Esophagus (tissue), 2 donors: ENCODE results near the gene ART1. TPM values are rescaled to one million over a fixed set of nuclear protein-coding genes. Genes with fewer than 3 reads are reported as not detected.
"Not testable (repeated sequence)": the region's sequence is repeated elsewhere in the genome, so short reads cannot be mapped to it uniquely, and the experiment has no call there.

Source experiments
- H3K27ac ChIP-seq, 2 donors: one replicate each; pipeline ENCODE4 v1.5.1; 2013; ENCODE audit warnings: low read depth in 2 of 2, mild to moderate bottlenecking in 2 of 2, inconsistent platforms in 1 of 2, low read length in 1 of 2, moderate library complexity in 1 of 2
- H3K27me3 ChIP-seq, 2 donors: one replicate each; pipeline ENCODE4 v1.6.1; 2013; ENCODE audit warnings: low read length in 2 of 2, control low read depth in 1 of 2, mild to moderate bottlenecking in 1 of 2; ENCODE audit not compliant: insufficient read depth in 2 of 2, control insufficient read depth in 1 of 2
- H3K36me3 ChIP-seq, 2 donors: one replicate each; pipeline ENCODE4 v1.6.1; 2013; ENCODE audit warnings: low read length in 1 of 2; ENCODE audit not compliant: control insufficient read depth in 2 of 2, insufficient read depth in 2 of 2
- H3K4me1 ChIP-seq, 2 donors: one replicate each; pipeline ENCODE4 v1.6.1; 2013; ENCODE audit warnings: low read length in 1 of 2; ENCODE audit not compliant: control insufficient read depth in 2 of 2, insufficient read depth in 2 of 2
- H3K4me3 ChIP-seq, 2 donors: one replicate each; pipeline ENCODE4 v1.5.1; 2013; ENCODE audit warnings: low read length in 2 of 2, mild to moderate bottlenecking in 2 of 2, low read depth in 1 of 2, moderate library complexity in 1 of 2
- H3K9me3 ChIP-seq, 2 donors: one replicate each; pipeline ENCODE4 v1.6.1; 2013; ENCODE audit warnings: mild to moderate bottlenecking in 2 of 2, low read depth in 1 of 2, low read length in 1 of 2, moderate library complexity in 1 of 2; ENCODE audit not compliant: control insufficient read depth in 2 of 2, insufficient read depth in 1 of 2
- WGBS, 2 donors: extraction: QIAGEN DNeasy Blood & Tissue Kit; methylation state at CpG; one replicate each; pipeline ENCODE4 v1.1.7; 2013; 5-methylcytosine and 5-hydroxymethylcytosine counted together
- polyA plus RNA-seq, 2 donors: library from polyadenylated mRNA; stranded (reverse); fragments of 200-250 nt; gene quantifications; one replicate each; pipeline ENCODE4 v1.2.3, GENCODE V29; 2013
- donor health status: healthy with polysubstance abuse.
- donor health status: Bipolar disorder and iron deficiency.

The ART1 gene
- polyA plus RNA-seq, 2 donors: not detected

GRCh38 chr11:3642071-3642951, 2.6 kb upstream of the ART1 start:
- Histone ChIP-seq H3K36me3 (no peaks in the 10 kb centered on the region), H3K4me3 (peak overlapping the region; percentile 35 to 36), H3K9me3 (no peaks in the 10 kb centered on the region), H3K27ac (no peak overlapping the region), H3K27me3 (no peaks in the 10 kb centered on the region), H3K4me1 (peaks cover 2 to 9% of the 10 kb centered on the region in 2 donors)
- WGBS, 2 donors: 2% methylated on average over 55 of the region's 55 CpGs

DNA sequence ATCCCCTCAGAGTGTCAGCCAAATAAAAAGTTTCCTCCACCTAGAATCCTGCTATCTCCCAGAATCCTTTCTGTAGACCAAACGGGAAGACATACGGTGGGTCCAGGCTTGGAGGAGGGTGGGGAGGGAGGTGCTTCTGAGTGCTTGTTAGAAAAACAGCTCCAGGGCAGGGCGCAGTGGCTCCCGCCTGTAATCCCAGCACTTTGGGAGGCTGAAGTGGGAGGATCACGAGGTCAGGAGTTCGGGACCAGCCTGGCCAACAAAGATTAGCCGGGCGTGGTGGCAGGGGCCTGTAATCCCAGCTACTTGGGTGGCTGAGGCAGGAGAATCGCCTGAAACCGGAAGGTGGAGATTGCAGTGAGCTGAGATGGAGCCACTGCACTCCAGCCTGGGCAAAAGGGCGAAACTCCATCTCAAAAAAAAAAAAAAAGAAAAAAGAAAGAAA, 1.8 kb upstream of the ART1 start:
- H3K27ac ChIP-seq, H3K4me3 ChIP-seq, H3K36me3 ChIP-seq, H3K9me3 ChIP-seq, H3K27me3 ChIP-seq, H3K4me1 ChIP-seq: not testable (repeated sequence)
- WGBS, 2 donors: 32 to 37% methylated on average over 11 of the region's 11 CpGs

DNA sequence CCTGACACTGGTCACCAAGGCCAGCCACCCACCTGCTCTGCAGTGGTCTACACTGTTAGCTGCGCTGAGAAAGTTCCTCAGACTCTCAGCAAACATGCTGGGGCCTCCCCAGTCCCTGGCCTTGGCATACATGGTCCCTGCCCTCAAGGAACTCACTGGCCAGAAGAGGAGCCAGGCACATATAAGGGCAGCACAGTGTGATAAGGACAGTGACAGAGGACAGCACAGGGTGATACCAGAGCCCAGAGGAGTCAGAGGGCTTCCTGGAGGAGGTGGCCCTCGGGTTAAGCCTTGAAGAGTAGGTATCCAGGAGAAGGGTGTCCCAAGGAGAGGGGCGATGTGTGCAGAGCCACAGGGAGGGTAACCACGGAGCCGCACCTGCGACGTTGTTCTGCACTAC, 624 bp downstream of the ART1 start:
- H3K9me3 ChIP-seq: no peaks in the 10 kb centered on the region
- H3K4me3 ChIP-seq: no peak overlapping the region
- no peaks in the 10 kb centered on the region for H3K27me3 ChIP-seq
- 74 to 83% methylated on average over 7 of the region's 7 CpGs for WGBS, 2 donors
- H3K4me1 ChIP-seq: peaks cover 2 to 9% of the 10 kb centered on the region in 2 donors
- no peak overlapping the region for H3K27ac ChIP-seq
- no peaks in the 10 kb centered on the region for H3K36me3 ChIP-seq

DNA sequence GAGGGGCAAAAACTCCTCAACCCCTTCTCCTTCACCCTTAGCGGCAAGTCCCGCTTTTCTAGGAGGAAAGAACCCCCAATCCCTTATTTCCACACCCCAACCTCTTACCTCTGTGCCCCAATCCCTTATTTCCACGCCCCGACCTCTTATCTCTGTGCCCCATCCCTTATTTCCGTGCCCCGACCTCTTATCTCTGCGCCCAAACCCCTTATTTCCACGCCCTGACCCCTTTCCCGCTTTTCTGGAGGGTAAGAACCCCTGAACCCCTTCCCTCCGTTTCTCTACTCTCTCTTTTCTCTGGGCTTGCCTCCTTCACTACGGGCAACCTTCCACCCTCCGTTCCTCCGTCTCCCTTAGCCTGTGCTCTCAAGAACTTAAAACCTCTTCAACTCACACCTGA, 3.9 kb downstream of the ART1 start:
- H3K9me3 ChIP-seq, H3K27me3 ChIP-seq, H3K4me3 ChIP-seq, H3K36me3 ChIP-seq, H3K27ac ChIP-seq, H3K4me1 ChIP-seq: not testable (repeated sequence)
- 78 to 79% methylated on average over 13 of the region's 13 CpGs for WGBS, 2 donors

DNA sequence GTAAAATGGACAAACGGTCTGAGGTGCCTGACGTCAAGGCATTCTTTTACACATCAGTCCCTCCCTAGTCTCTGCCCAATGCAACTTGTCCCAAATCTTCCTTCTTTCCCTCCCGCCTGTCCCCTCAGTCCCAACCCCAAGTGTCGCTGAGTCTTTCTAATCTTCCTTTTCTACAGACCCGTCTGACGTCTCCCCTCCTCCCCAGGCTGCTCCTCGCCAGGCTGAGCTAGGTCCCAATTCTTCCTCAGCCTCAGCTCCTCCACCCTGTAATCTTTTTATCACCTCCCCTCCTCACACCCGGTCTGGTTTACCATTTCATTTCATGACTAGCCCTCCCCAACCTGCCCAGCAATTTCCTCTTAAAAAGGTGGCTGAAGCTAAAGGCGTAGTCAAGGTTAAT, 4.4 kb downstream of the ART1 start:
- H3K27me3 ChIP-seq, H3K9me3 ChIP-seq, H3K27ac ChIP-seq, H3K36me3 ChIP-seq, H3K4me1 ChIP-seq, H3K4me3 ChIP-seq: not testable (repeated sequence)
- 27 to 35% methylated on average over 9 of the region's 9 CpGs for WGBS, 2 donors

DNA sequence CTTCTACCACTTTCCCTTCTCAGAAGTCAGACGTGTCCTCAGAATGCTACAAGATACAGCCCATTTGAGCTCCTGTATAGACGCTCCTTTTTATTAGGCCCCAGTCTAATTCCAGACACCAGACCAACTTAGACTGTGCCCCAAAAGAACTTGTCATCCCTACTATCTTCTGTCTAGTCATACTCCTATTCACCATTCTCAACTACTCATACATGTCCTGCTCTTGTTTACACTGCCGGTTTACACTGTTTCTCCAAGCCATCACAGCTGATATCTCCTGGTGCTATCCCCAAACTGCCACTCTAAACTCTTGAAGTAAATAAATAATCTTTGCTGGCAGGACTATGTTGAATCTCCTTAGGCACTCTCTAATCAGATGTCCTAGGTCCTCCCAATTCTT, 7.6 kb downstream of the ART1 start:
- not testable (repeated sequence) for H3K27ac ChIP-seq, H3K9me3 ChIP-seq, H3K4me1 ChIP-seq, H3K27me3 ChIP-seq, H3K4me3 ChIP-seq, H3K36me3 ChIP-seq
- WGBS, 2 donors: 90 to 91% methylated on average over 2 of the region's 3 CpGs

GRCh38 chr11:3655547-3655946, 10.6 kb downstream of the ART1 start:
- WGBS, 2 donors: 87 to 92% methylated on average over 3 of the region's 3 CpGs
- H3K4me3 ChIP-seq: no peak overlapping the region

GRCh38 chr11:3657331-3657730, 12.4 kb downstream of the ART1 start:
- H3K4me1 ChIP-seq, H3K27ac ChIP-seq, H3K4me3 ChIP-seq, H3K36me3 ChIP-seq, H3K9me3 ChIP-seq, H3K27me3 ChIP-seq: not testable (repeated sequence)
- WGBS, 2 donors: 80% methylated on average over 5 of the region's 5 CpGs

More at GRCh38 chr11:3655547-3655946, 10.6 kb downstream of the ART1 start:
- Histone ChIP-seq H3K4me1 (no peaks in the 10 kb centered on the region), H3K36me3 (no peaks in the 10 kb centered on the region), H3K27me3 (no peaks in the 10 kb centered on the region), H3K9me3 (no peaks in the 10 kb centered on the region), H3K27ac (no peak overlapping the region)

DNA sequence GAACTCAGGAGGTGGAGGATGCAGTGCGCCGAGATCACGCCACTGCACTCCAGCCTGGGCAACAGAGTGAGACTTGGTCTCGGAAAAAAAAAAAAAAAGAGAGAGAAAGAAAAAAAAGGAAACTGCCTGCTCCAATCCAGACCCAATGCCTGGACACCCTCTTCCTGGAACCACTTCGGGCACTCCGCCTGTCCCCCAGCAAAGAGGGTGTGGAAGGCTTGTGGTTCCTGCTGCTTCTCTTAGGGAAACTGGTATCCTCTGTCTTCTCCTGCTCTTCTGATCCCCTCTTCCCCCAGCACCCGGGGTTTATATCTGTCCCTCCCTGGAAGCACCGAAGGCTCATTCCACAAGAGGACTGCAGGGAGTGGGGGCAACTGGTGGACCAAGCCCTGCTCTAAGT, 13.3 kb downstream of the ART1 start:
- no peaks in the 10 kb centered on the region for H3K4me1 ChIP-seq
- H3K4me3 ChIP-seq: no peak overlapping the region
- H3K36me3 ChIP-seq: no peaks in the 10 kb centered on the region
- WGBS, 2 donors: 90 to 93% methylated on average over 8 of the region's 8 CpGs
- H3K27ac ChIP-seq: no peak overlapping the region
- H3K27me3 ChIP-seq: no peaks in the 10 kb centered on the region
- no peaks in the 10 kb centered on the region for H3K9me3 ChIP-seq
